MM.1S (cell line): Measurements from ENCODE around the gene CNBD2.

Source experiments
- CTCF ChIP-seq: fragments of 300-600 bp; sonication (generic); IDR thresholded peaks from 2 replicates; pipeline ENCODE4 v1.5.1; 2016; ENCODE audit warnings: antibody characterized with exemption, low read length, mixed read lengths
- EZH2 ChIP-seq: fragments of 300-600 bp; sonication (generic); optimal IDR thresholded peaks from 2 replicates; pipeline ENCODE3; 2017; ENCODE audit warnings: low read depth, mild to moderate bottlenecking, antibody characterized with exemption, low read length, mixed read lengths

DNA sequence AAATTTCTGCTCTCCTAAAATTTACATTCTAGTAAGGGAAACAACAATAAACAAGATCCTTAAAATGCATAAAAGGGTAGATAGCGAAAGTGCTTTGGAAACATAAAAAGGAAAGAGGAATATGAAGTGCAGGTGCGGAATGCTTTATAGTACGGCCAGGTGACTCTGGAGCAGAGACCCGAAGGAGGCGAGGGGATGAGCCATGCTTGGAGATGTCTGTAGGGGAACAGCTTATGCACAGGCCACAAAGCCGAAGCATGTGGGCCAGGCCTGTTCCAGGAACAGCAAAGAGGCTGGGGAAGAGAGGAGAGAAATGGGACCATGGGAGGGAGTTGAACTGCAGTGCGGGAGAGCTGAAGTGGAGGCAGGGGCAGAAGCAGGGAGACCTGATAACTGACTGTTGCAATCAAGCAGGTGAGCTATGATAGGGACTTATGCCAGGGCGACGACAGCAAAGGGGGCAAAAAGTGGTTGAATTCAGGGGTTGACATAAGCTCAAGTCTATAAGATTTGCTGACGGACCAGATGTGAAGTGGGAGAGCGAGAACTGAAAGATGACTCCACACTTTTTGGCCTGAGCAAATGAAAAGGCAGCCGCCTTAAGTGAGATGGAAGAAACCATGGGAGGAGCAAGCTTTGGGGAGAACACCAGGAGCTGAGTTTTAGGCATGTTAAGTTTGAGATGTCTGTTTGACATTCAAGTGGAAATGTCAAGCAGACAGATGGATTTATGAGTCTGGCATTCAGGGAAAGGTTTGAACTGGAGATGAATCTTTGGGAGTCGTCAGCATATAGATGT, 83.1 kb downstream of the CNBD2 start:
- no peak for TF ChIP-seq CTCF
- TF ChIP-seq EZH2, result no peak
